Caki2 (cell line): ENCODE results near the gene ZC2HC1C. TPM values are rescaled to one million over a fixed set of nuclear protein-coding genes. Genes with fewer than 3 reads are reported as not detected.
A peak's percentile ranks its signal among the peaks of the same experiment; 100 is the strongest.

Source experiments
- DNase-seq: peaks from one replicate; pipeline ENCODE4 v3.0.0-alpha.2; 2015; ENCODE audit warnings: low read depth
- in situ Hi-C: cut with HindIII; loops from 2 replicates; pipeline ENCODE4 v1.10.0; 2016; ENCODE audit warnings: low sequenced_read_pairs, low pct_unique_long_range_greater_than_20kb, mixed read lengths
- total RNA-seq: library from RNA; depleted of rRNA; stranded (reverse); fragments of >200 nt; shearing (Covaris generic); gene quantifications from 2 replicates; pipeline ENCODE4 v1.2.3, GENCODE V29; 2014; ENCODE audit warnings: low replicate concordance; rRNA removed

The ZC2HC1C gene
- total RNA-seq: 6.5 and 15.6 TPM in 2 replicates

GRCh38 chr14:75069121-75069810 lies at the start of gene ZC2HC1C:
Gene ZC2HC1C (plus strand): TSS chr14:75069641. CDS start chr14:75070574, 933 bp downstream.
- peak; percentile 91 for DNase-seq
- in situ Hi-C loops: no loop called here

- in situ Hi-C loops: no loop called here
- DNase-seq: no peak
Observed at GRCh38 chr14:75022655-75023054, 46.8 kb upstream of the ZC2HC1C start.

GRCh38 chr14:75023108-75023507 lies 46.3 kb upstream of the ZC2HC1C start:
- no peak for DNase-seq
- in situ Hi-C loops: no loop called here

- in situ Hi-C loops: no loop called here
- DNase-seq: no peak
Observed at GRCh38 chr14:75025082-75025481, 44.4 kb upstream of the ZC2HC1C start.

- in situ Hi-C loops: no loop called here
Observed at GRCh38 chr14:75025876-75026275, 43.6 kb upstream of the ZC2HC1C start.

GRCh38 chr14:75030147-75030546 lies 39.3 kb upstream of the ZC2HC1C start:
- DNase-seq: no peak
- in situ Hi-C loops: no loop called here

More at GRCh38 chr14:75025876-75026275, 43.6 kb upstream of the ZC2HC1C start:
- DNase-seq: no peak

GRCh38 chr14:75032939-75033338 lies 36.5 kb upstream of the ZC2HC1C start:
- in situ Hi-C loops: no loop called here
- DNase-seq: no peak

- in situ Hi-C loops: no loop called here
- DNase-seq: no peak
Observed at GRCh38 chr14:75040507-75040906, 28.9 kb upstream of the ZC2HC1C start.

GRCh38 chr14:75040959-75041358 lies 28.5 kb upstream of the ZC2HC1C start:
- in situ Hi-C loops: no loop called here
- no peak for DNase-seq

GRCh38 chr14:75041613-75042012 lies 27.8 kb upstream of the ZC2HC1C start:
- in situ Hi-C loops: no loop called here
- DNase-seq: peak; percentile 42

- in situ Hi-C loops: no loop called here
- DNase-seq: no peak
Observed at GRCh38 chr14:75042035-75042434, 27.4 kb upstream of the ZC2HC1C start.

- in situ Hi-C loops: no loop called here
- DNase-seq: no peak
Observed at GRCh38 chr14:75044322-75044721, 25.1 kb upstream of the ZC2HC1C start.

- DNase-seq: no peak
- in situ Hi-C loops: no loop called here
Observed at GRCh38 chr14:75044752-75045151, 24.7 kb upstream of the ZC2HC1C start.

GRCh38 chr14:75046275-75046674 lies 23.2 kb upstream of the ZC2HC1C start:
- DNase-seq: no peak
- in situ Hi-C loops: no loop called here

- DNase-seq: no peak
- in situ Hi-C loops: no loop called here
Observed at GRCh38 chr14:75046899-75047298, 22.5 kb upstream of the ZC2HC1C start.

GRCh38 chr14:75047506-75047905 lies 21.9 kb upstream of the ZC2HC1C start:
- no peak for DNase-seq
- in situ Hi-C loops: no loop called here

GRCh38 chr14:75048101-75048500 lies 21.3 kb upstream of the ZC2HC1C start:
- in situ Hi-C loops: no loop called here
- DNase-seq: no peak

GRCh38 chr14:75049136-75049535 lies 20.3 kb upstream of the ZC2HC1C start:
- in situ Hi-C loops: no loop called here
- DNase-seq: no peak

GRCh38 chr14:75049731-75050201 lies 19.7 kb upstream of the ZC2HC1C start:
- no peak for DNase-seq
- in situ Hi-C loops: no loop called here
